ENCODE results near the gene TSEN2.
"Not testable (repeated sequence)": the region's sequence is repeated elsewhere in the genome, so short reads cannot be mapped to it uniquely, and the experiment has no call there.

TSEN2 gene

GRCh38 chr3:12484198-12484982 lies at the start of gene TSEN2:
Gene TSEN2, plus strand, starts transcription at chr3:12484480. Its CDS starts 5,321 bp downstream, at chr3:12489801.
- DNase-seq: peak; percentile 96

GRCh38 chr3:12436514-12437220 lies 47.6 kb upstream of the TSEN2 start:
- no peak for DNase-seq

- DNase-seq: no peak
These were observed 47.1 kb upstream of the TSEN2 start for GRCh38 chr3:12437221-12437605.

- no peak for DNase-seq
These were observed 46.4 kb upstream of the TSEN2 start for GRCh38 chr3:12437861-12438260.

- no peak for DNase-seq
These were observed 46.0 kb upstream of the TSEN2 start for GRCh38 chr3:12438318-12438717.

GRCh38 chr3:12439161-12439940 lies 44.9 kb upstream of the TSEN2 start:
- DNase-seq: no peak

- DNase-seq: no peak
These were observed 43.2 kb upstream of the TSEN2 start for GRCh38 chr3:12440927-12441714.

GRCh38 chr3:12442654-12443501 lies 41.4 kb upstream of the TSEN2 start:
- DNase-seq: no peak

GRCh38 chr3:12443781-12444522 lies 40.3 kb upstream of the TSEN2 start:
- no peak for DNase-seq

GRCh38 chr3:12444582-12445471 lies 39.5 kb upstream of the TSEN2 start:
- no peak for DNase-seq

GRCh38 chr3:12445523-12446240 lies 38.6 kb upstream of the TSEN2 start:
- DNase-seq: no peak

GRCh38 chr3:12446298-12446697 lies 38.0 kb upstream of the TSEN2 start:
- DNase-seq: no peak

- DNase-seq: no peak
These were observed 37.2 kb upstream of the TSEN2 start for GRCh38 chr3:12447075-12447474.

- DNase-seq: not testable (repeated sequence)
These were observed 35.7 kb upstream of the TSEN2 start for GRCh38 chr3:12448404-12449202.

GRCh38 chr3:12449889-12450682 lies 34.2 kb upstream of the TSEN2 start:
- peak; percentile 44 for DNase-seq

GRCh38 chr3:12451481-12451880 lies 32.8 kb upstream of the TSEN2 start:
- DNase-seq: no peak

- DNase-seq: no peak
These were observed 32.3 kb upstream of the TSEN2 start for GRCh38 chr3:12451960-12452359.
